ENCODE data around the gene PRR15L.

DNA sequence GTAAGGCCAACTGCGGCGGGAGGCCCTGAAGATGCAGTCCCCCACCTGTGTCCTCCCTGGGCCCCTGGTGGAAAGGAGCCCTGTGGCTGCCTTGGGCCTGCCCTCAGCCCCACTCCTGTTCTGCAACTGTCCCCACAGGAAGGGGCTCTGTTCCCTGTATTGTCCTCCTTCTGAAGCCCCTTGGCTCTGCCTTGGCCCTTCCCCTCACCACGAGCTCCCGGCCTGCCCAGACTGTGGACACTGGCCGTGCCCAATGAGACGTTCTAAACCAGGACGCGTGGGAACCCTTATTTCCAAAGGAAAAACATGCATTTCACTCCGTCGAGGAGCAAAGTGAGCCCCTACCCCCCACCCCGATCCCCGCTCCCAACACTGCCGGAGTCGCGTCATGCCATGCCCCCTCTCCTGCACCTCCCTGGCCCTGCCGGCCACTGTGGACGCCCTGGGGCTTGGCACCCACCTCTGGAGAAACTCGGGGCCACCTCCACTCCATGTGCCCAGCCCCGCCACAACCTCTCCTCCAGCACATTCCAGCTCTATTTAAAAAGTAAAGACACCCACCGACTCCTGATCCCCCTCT is 29.8 kb downstream of the PRR15L start:
- TF ChIP-seq EZH2 (IDR thresholded peaks at IDR 0.05; ENCODE audit: borderline replicate concordance, insufficient read depth, low read depth, low read length, poor library complexity, severe bottlenecking) (no peak), CTCF (IDR thresholded peaks at IDR 0.05) (no peak)

Data from B cell (primary cell).